Neural progenitor cell (in vitro differentiated cells): ENCODE measurements around the gene GALNT2. TPM values are rescaled to one million over a fixed set of nuclear protein-coding genes. Genes with fewer than 3 reads are reported as not detected.

Source experiments
- DNase-seq: peaks from one replicate; pipeline ENCODE4 v3.0.0-alpha.2; 2016; ENCODE audit warnings: low spot score
- H2AFZ ChIP-seq: fragments of 200-600 bp; sonication (generic); replicated peaks from 2 replicates; pipeline ENCODE4 v1.6.1; 2016; ENCODE audit warnings: antibody characterized with exemption
- H3F3A ChIP-seq: fragments of 200-600 bp; sonication (generic); 2 replicates; pipeline ENCODE4 v1.6.1; 2016; ENCODE audit warnings: antibody characterized with exemption, low read depth
- H3K27ac ChIP-seq: fragments of 200-600 bp; sonication (generic); 2 replicates; pipeline ENCODE4 v1.5.1; 2016; ENCODE audit warnings: mild to moderate bottlenecking
- H3K27me3 ChIP-seq: fragments of 200-600 bp; sonication (generic); 2 replicates; pipeline ENCODE4 v1.6.1; 2016; ENCODE audit warnings: mild to moderate bottlenecking, moderate library complexity
- H3K36me3 ChIP-seq: fragments of 200-600 bp; sonication (generic); 2 replicates; pipeline ENCODE4 v1.5.1; 2016
- H3K4me1 ChIP-seq: fragments of 200-600 bp; sonication (generic); 2 replicates; pipeline ENCODE4 v1.6.1; 2016; ENCODE audit warnings: mixed run types
- H3K4me2 ChIP-seq: fragments of 200-600 bp; sonication (generic); 2 replicates; pipeline ENCODE4 v1.6.1; 2016
- H3K4me3 ChIP-seq: fragments of 200-600 bp; sonication (generic); 2 replicates; pipeline ENCODE4 v1.5.1; 2016
- H3K79me2 ChIP-seq: fragments of 200-600 bp; sonication (generic); 2 replicates; pipeline ENCODE4 v1.6.1; 2016; ENCODE audit warnings: low read depth
- H3K9ac ChIP-seq: fragments of 200-600 bp; sonication (generic); 2 replicates; pipeline ENCODE4 v1.6.1; 2016
- H3K9me3 ChIP-seq: fragments of 200-600 bp; sonication (generic); 2 replicates; pipeline ENCODE4 v1.5.1; 2016; ENCODE audit warnings: low read depth
- H4K20me1 ChIP-seq: fragments of 200-600 bp; sonication (generic); 2 replicates; pipeline ENCODE4 v1.6.1; 2016; ENCODE audit warnings: low read depth
- H3K27ac Mint-ChIP-seq: 3 replicates; pipeline ENCODE4 v1.8.0; 2021; ENCODE audit warnings: mixed read lengths
- H3K27me3 Mint-ChIP-seq: 2 replicates; pipeline ENCODE4 v1.8.0; 2022; ENCODE audit warnings: low read depth, mild to moderate bottlenecking, inconsistent platforms, moderate library complexity, mixed read lengths; ENCODE audit not compliant: insufficient read depth
- H3K36me3 Mint-ChIP-seq: 3 replicates; pipeline ENCODE4 v1.8.0; 2021; ENCODE audit warnings: mixed read lengths
- H3K4me1 Mint-ChIP-seq: 3 replicates; pipeline ENCODE4 v1.8.0; 2021; ENCODE audit warnings: mixed read lengths
- H3K4me3 Mint-ChIP-seq: 3 replicates; pipeline ENCODE4 v1.8.0; 2021; ENCODE audit warnings: mild to moderate bottlenecking, moderate library complexity, mixed read lengths
- H3K9me3 Mint-ChIP-seq: 3 replicates; pipeline ENCODE4 v1.8.0; 2020; ENCODE audit warnings: mixed read lengths
- EZH2 ChIP-seq: fragments of 200-600 bp; sonication (generic); IDR thresholded peaks from 2 replicates; pipeline ENCODE4 v1.6.1; 2017; ENCODE audit warnings: antibody characterized with exemption, mild to moderate bottlenecking, moderate library complexity
- EZH2phosphoT487 ChIP-seq: fragments of 200-600 bp; sonication (generic); IDR thresholded peaks from 2 replicates; pipeline ENCODE4 v1.6.1; 2017; ENCODE audit warnings: antibody characterized with exemption
- total RNA-seq: library from RNA; depleted of rRNA; stranded (reverse); fragments of >200 nt; gene quantifications from 2 replicates; pipeline ENCODE4 v1.2.3, GENCODE V29; 2015; ENCODE audit warnings: low replicate concordance
- TF ChIP-seq, protein P1 (sequence below): fragments of 200-600 bp; sonication (generic); IDR thresholded peaks from 2 replicates; pipeline ENCODE4 v1.5.1; 2017; ENCODE audit warnings: antibody characterized with exemption, mild to moderate bottlenecking

GALNT2 gene
- total RNA-seq, 1 donor from 2014 or later = 37.6 TPM

DNA sequence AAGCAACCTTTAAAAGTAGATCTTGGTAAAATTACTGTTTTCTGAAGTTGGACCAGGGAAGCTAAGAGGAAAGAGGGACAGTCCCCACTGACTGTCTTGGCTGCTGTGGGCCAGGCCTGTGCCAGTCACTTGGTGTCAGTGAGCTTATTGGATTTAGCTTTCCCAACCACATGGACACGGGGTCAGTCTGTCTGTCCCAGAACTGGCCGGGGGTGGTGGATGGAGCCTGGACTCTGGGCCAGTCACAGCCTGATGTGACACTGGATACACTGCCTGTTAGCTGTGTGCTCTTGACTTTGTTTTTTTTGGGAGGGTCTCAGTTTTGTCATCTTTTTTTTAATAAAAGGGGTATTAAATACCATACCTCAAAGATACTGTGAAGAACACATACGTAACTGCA is 96.7 kb downstream of the GALNT2 start:
- Mint-ChIP-seq H3K36me3 (no peaks in the 10 kb centered on the region), H3K4me1 (peaks cover 21% of the 10 kb centered on the region)

DNA sequence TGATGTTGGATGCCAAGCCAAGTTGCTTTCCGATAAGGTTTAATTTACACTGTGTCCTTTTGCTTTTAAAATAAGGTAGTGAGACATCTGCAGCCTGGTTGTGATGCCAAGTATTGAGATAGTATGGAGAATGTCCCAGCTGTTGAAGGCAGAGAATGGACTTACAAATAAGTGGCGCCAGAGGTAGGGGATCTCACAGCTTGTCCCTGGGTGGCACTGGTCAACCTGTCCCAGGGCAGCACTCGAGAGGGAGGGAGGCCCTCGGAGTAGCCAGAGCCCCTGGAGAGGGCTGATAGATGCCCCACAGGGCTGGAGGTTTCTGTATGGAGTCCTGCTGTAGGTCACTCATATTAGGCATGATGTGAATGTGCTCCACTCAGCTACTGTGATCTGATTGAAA is 98.5 kb downstream of the GALNT2 start:
- peaks cover 10% of the 10 kb centered on the region for H3K4me1 Mint-ChIP-seq
- peaks cover 2% of the 10 kb centered on the region for H3K27me3 Mint-ChIP-seq
- no peaks in the 10 kb centered on the region for H3K27me3 ChIP-seq
- H3K4me3 Mint-ChIP-seq = no peak overlapping the region
- H3K36me3 Mint-ChIP-seq = no peaks in the 10 kb centered on the region
- H3K27ac Mint-ChIP-seq = no peak overlapping the region
- no peaks in the 10 kb centered on the region for H3K36me3 ChIP-seq
- H3K27ac ChIP-seq = no peak overlapping the region
- H3K4me3 ChIP-seq = no peak overlapping the region
- H3K9me3 ChIP-seq = no peaks in the 10 kb centered on the region
- no peak for DNase-seq
- TF ChIP-seq, protein P1, sequence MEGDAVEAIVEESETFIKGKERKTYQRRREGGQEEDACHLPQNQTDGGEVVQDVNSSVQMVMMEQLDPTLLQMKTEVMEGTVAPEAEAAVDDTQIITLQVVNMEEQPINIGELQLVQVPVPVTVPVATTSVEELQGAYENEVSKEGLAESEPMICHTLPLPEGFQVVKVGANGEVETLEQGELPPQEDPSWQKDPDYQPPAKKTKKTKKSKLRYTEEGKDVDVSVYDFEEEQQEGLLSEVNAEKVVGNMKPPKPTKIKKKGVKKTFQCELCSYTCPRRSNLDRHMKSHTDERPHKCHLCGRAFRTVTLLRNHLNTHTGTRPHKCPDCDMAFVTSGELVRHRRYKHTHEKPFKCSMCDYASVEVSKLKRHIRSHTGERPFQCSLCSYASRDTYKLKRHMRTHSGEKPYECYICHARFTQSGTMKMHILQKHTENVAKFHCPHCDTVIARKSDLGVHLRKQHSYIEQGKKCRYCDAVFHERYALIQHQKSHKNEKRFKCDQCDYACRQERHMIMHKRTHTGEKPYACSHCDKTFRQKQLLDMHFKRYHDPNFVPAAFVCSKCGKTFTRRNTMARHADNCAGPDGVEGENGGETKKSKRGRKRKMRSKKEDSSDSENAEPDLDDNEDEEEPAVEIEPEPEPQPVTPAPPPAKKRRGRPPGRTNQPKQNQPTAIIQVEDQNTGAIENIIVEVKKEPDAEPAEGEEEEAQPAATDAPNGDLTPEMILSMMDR = no peak
- TF ChIP-seq EZH2 (no peak), EZH2phosphoT487 (no peak)
- H3K4me2 ChIP-seq = no peak overlapping the region
- H3K9ac ChIP-seq = no peak overlapping the region
- H2AFZ ChIP-seq = no peak overlapping the region
- H3K9me3 Mint-ChIP-seq = peaks cover 6% of the 10 kb centered on the region
- H4K20me1 ChIP-seq = no peaks in the 10 kb centered on the region
- no peaks in the 10 kb centered on the region for H3F3A ChIP-seq
- peaks cover 4% of the 10 kb centered on the region for H3K4me1 ChIP-seq
- peaks cover 28% of the 10 kb centered on the region for H3K79me2 ChIP-seq

More for the DNA sequence above, 96.7 kb downstream of the GALNT2 start:
- peaks cover 8% of the 10 kb centered on the region for H3K4me1 ChIP-seq
- TF ChIP-seq EZH2 (no peak), EZH2phosphoT487 (no peak)
- TF ChIP-seq, protein P1 = no peak
- H3K9ac ChIP-seq = no peak overlapping the region
- no peak overlapping the region for H3K4me3 ChIP-seq
- H3K36me3 ChIP-seq = no peaks in the 10 kb centered on the region
- no peak for DNase-seq
- peaks cover 6% of the 10 kb centered on the region for H3K9me3 Mint-ChIP-seq
- peaks cover 2% of the 10 kb centered on the region for H4K20me1 ChIP-seq
- H3K27me3 Mint-ChIP-seq = peaks cover 4% of the 10 kb centered on the region
- H3K79me2 ChIP-seq = peaks cover 34% of the 10 kb centered on the region
- no peak overlapping the region for H3K4me3 Mint-ChIP-seq
- H3K4me2 ChIP-seq = no peak overlapping the region
- no peaks in the 10 kb centered on the region for H3K27me3 ChIP-seq
- H3F3A ChIP-seq = peaks cover 3% of the 10 kb centered on the region
- no peak overlapping the region for H3K27ac Mint-ChIP-seq
- no peaks in the 10 kb centered on the region for H3K9me3 ChIP-seq
- no peak overlapping the region for H2AFZ ChIP-seq
- no peak overlapping the region for H3K27ac ChIP-seq

- no peaks in the 10 kb centered on the region for H3K36me3 ChIP-seq
- H3K4me3 ChIP-seq = no peak overlapping the region
- no peaks in the 10 kb centered on the region for H3K9me3 ChIP-seq
- peaks cover 22% of the 10 kb centered on the region for H3K79me2 ChIP-seq
- no peak overlapping the region for H3K4me3 Mint-ChIP-seq
- no peak overlapping the region for H3K4me2 ChIP-seq
- no peaks in the 10 kb centered on the region for H3F3A ChIP-seq
- TF ChIP-seq, protein P1 = no peak
- TF ChIP-seq EZH2 (no peak), EZH2phosphoT487 (no peak)
- no peak for DNase-seq
- no peaks in the 10 kb centered on the region for H3K36me3 Mint-ChIP-seq
- no peak overlapping the region for H2AFZ ChIP-seq
- no peak overlapping the region for H3K27ac Mint-ChIP-seq
- H3K4me1 Mint-ChIP-seq = peaks cover 12% of the 10 kb centered on the region
- H3K27me3 Mint-ChIP-seq = peaks cover 2% of the 10 kb centered on the region
- H3K27ac ChIP-seq = no peak overlapping the region
- H3K4me1 ChIP-seq = peaks cover 8% of the 10 kb centered on the region
- no peaks in the 10 kb centered on the region for H4K20me1 ChIP-seq
- H3K27me3 ChIP-seq = no peaks in the 10 kb centered on the region
- peaks cover 6% of the 10 kb centered on the region for H3K9me3 Mint-ChIP-seq
- H3K9ac ChIP-seq = no peak overlapping the region
Observed at GRCh38 chr1:230166366-230167132, 99.5 kb downstream of the GALNT2 start.
